K562 (cell line): Measurements from ENCODE around the gene ADCY9. TPM values are rescaled to one million over a fixed set of nuclear protein-coding genes. Genes with fewer than 3 reads are reported as not detected.

ENCODE experiments used
- ATAC-seq: fragments of 200-7000 bp; cut with Tn5 transposase; 3 replicates; pipeline ENCODE4 v1.9.1; 2020; ENCODE audit warnings: moderate library complexity
- BruUV-seq: library from RNA; stranded (reverse); fragments of 400-500 nt; replicated peaks from 2 replicates; lab custom pipeline; 2021; lab: Mats Ljungman, UMichigan
- CTCF ChIA-PET: fragments of 300-600 bp; formaldehyde crosslinking; extraction: SDS; loops from one replicate; lab custom pipeline; 2021; ENCODE audit warnings: low intra/inter-chr PET ratio; lab: Yijun Ruan, JAX
- POLR2A ChIA-PET: fragments of 300-600, 350-650 bp; sonication (Branson Sonifier 250); formaldehyde crosslinking; extraction: SDS; loops from one replicate; lab custom pipeline; 2021; ENCODE audit warnings: antibody characterized with exemption, inconsistent platforms; lab: Yijun Ruan, JAX
- DNase-seq, 4 experiments: peaks; one replicate each; pipeline versions ENCODE4 v3.0.0 to v3.0.0-alpha.2; 2011 to 2018; ENCODE audit warnings: low spot score in 3 of 4, mixed read lengths in 3 of 4; ENCODE audit errors: extremely low read depth in 1 of 4
- FAIRE-seq: peaks from 2 replicates; lab custom pipeline; 2011; peaks lifted over from hg19 to GRCh38; lab: Jason Lieb, UNC
- H2AFZ ChIP-seq: 2 replicates; pipeline ENCODE4 v1.6.0; 2011; ENCODE audit warnings: low read depth, low read length, control low read depth, inconsistent platforms
- H3K27ac ChIP-seq: fragments of 200-600 bp; 3 replicates; pipeline ENCODE4 v1.8.0; 2011; ENCODE audit warnings: low read depth, mild to moderate bottlenecking, control low read depth, inconsistent platforms, low read length, moderate library complexity, mixed read lengths; ENCODE audit errors: extremely low read depth
- H3K27me3 ChIP-seq, 2 experiments: fragments of 300-600 bp in 1 of 2; 2 replicates in 1 of 2; 3 replicates in 1 of 2; pipeline versions ENCODE4 v1.6.0 to v1.8.0; 2011; ENCODE audit warnings: inconsistent platforms in 2 of 2, low read length in 2 of 2, mild to moderate bottlenecking in 1 of 2, mixed read lengths in 1 of 2, moderate library complexity in 1 of 2; ENCODE audit not compliant: control insufficient read depth in 2 of 2, insufficient read depth in 2 of 2
- H3K36me3 ChIP-seq: fragments of 300-600 bp; 3 replicates; pipeline ENCODE4 v1.8.0; 2011; ENCODE audit warnings: mild to moderate bottlenecking, low read length, inconsistent platforms; ENCODE audit not compliant: control insufficient read depth, insufficient read depth
- H3K4me1 ChIP-seq, 2 experiments: fragments of 200-600 bp in 1 of 2; replicated peaks in 1 of 2; 2 replicates in 1 of 2; 3 replicates in 1 of 2; pipeline versions ENCODE4 v1.5.1 to v1.8.0; 2011; ENCODE audit warnings: inconsistent platforms in 2 of 2, low read length in 2 of 2, mild to moderate bottlenecking in 1 of 2, mixed read lengths in 1 of 2, moderate library complexity in 1 of 2; ENCODE audit not compliant: control insufficient read depth in 2 of 2, insufficient read depth in 2 of 2
- H3K4me2 ChIP-seq: 2 replicates; pipeline ENCODE4 v1.6.1; 2011; ENCODE audit warnings: low read length, control low read depth, inconsistent platforms, mixed read lengths; ENCODE audit not compliant: insufficient read depth
- H3K4me3 ChIP-seq: fragments of 200-600 bp; sonication (generic), shearing (Covaris generic); 2 replicates; pipeline ENCODE4 v1.5.1; 2016; ENCODE audit warnings: control low read depth, inconsistent platforms
- H3K79me2 ChIP-seq: fragments of 200-600 bp; 3 replicates; pipeline ENCODE4 v1.8.0; 2011; ENCODE audit warnings: low read length, inconsistent platforms; ENCODE audit not compliant: control insufficient read depth, insufficient read depth
- H3K9ac ChIP-seq, 2 experiments: 2 replicates each; pipeline versions ENCODE4 v1.6.0 to v1.6.1; 2011; ENCODE audit warnings: low read depth in 2 of 2, low read length in 2 of 2, control low read depth in 1 of 2, inconsistent platforms in 1 of 2, mild to moderate bottlenecking in 1 of 2, mixed read lengths in 1 of 2; ENCODE audit not compliant: insufficient read depth in 1 of 2
- H3K9me1 ChIP-seq: one replicate; pipeline ENCODE4 v1.6.0; 2011; ENCODE audit warnings: inconsistent platforms, mild to moderate bottlenecking, low read length, moderate library complexity; ENCODE audit not compliant: control insufficient read depth, insufficient read depth
- H3K9me3 ChIP-seq: replicated peaks from 2 replicates; pipeline ENCODE4 v1.5.1; 2011; ENCODE audit warnings: low read depth, low read length, inconsistent platforms; ENCODE audit not compliant: control insufficient read depth, insufficient read depth
- H4K20me1 ChIP-seq: replicated peaks from 2 replicates; pipeline ENCODE4 v1.6.1; 2011; ENCODE audit warnings: low read length, inconsistent platforms, mixed read lengths; ENCODE audit not compliant: control insufficient read depth, insufficient read depth
- NFIC ChIP-seq: fragments of 450-650 bp; IDR thresholded peaks from 2 replicates; pipeline ENCODE4 v1.6.1; 2017; ENCODE audit warnings: mild to moderate bottlenecking, inconsistent platforms
- PHF21A ChIP-seq: fragments of 450-650 bp; IDR thresholded peaks from 2 replicates; pipeline ENCODE4 v1.6.1; 2017; ENCODE audit warnings: low read depth, borderline replicate concordance
- POLR2A ChIP-seq: fragments of 450-650 bp; conservative IDR thresholded peaks from 2 replicates; pipeline ENCODE4 v1.6.1; 2016
- ZZZ3 ChIP-seq: fragments of 450-650 bp; IDR thresholded peaks from 2 replicates; pipeline ENCODE4 v1.6.1; 2016; ENCODE audit warnings: antibody characterized with exemption, mild to moderate bottlenecking, moderate library complexity
- WGBS: fragments of 100-300 bp; shearing (Covaris generic); methylation state at CpG from one replicate; pipeline ENCODE4 v1.1.6; 2016; ENCODE audit warnings: low coverage, mixed read lengths; ENCODE audit not compliant: insufficient coverage; ENCODE audit errors: missing lambda C conversion rate; 5-methylcytosine and 5-hydroxymethylcytosine counted together
- in situ Hi-C: fragments of 300-500 bp; cut with MboI; formaldehyde crosslinking; loops from 4 replicates; pipeline ENCODE4 v1.15.0; 2018; ENCODE audit warnings: inconsistent platforms, mixed read lengths
- intact Hi-C: fragments of 100-400 bp; cut with micrococcal nuclease; formaldehyde crosslinking; loops from 2 replicates; pipeline ENCODE4 v1.14.2; 2022
- polyA plus RNA-seq, 8 experiments: library from polyadenylated mRNA; depleted of rRNA in 4 of 8; stranded (reverse) in 5 of 8; unstranded in 3 of 8; fragments of >200 nt; fragmentation: Nextera tagmentation in 2 of 8; fragmentation: Illumina TruSeq in 1 of 8; extraction: Ambion mirVana in 2 of 8; extraction: Trizol in 1 of 8; gene quantifications; 2 replicates each; pipeline versions ENCODE4 v1.2.1 to v1.2.3, GENCODE V29; 2011 to 2014; ENCODE audit warnings: inconsistent platforms in 1 of 8, missing spikeins in 1 of 8
- total RNA-seq, 7 experiments: library from RNA; depleted of rRNA in 6 of 7; stranded (reverse); fragments of >200 nt in 6 of 7; fragmentation: Illumina TruSeq in 2 of 7; extraction: Trizol in 2 of 7; gene quantifications; 2 replicates each; pipeline versions ENCODE4 v1.2.1 to v1.2.3, GENCODE V29; 2011 to 2021; ENCODE audit warnings: low replicate concordance in 1 of 7

Gene ADCY9
- total and polyA plus RNA-seq, 9 of the 15 experiments (the other 6 are each of a cell fraction or from before 2014, with no cell fraction given) = 0.03 to 0.29 (median 0.17) TPM

- Histone ChIP-seq H3K27me3 (peaks cover 29 to 56% of the 10 kb centered on the region in 2 experiments; a peak in 4 of 5 replicates), H3K4me1 (no peaks in the 10 kb centered on the region)
- BruUV-seq = no TSS peak
Measured at GRCh38 chr16:4123616-4124300, 7.5 kb upstream of the ADCY9 start.

DNA sequence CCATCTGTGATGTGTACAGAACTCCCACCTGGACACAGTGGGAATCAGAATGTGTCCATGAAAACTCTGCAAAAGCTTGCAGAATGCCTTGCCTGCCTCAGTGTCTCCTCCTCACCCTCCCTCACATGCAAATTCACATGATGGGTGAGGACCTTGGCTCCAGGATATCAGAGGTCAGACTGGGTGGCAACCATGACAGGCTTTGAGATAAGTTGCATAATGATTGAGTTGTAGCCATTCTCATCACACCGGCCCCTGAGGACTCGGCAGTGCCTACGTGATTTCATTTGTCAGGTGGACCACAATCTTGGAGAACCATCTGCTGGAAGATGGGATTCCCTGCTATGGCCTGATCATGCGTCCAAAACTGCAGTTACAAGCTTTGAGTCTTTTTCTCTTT is 3.9 kb upstream of the ADCY9 start:
- no TSS peak for BruUV-seq
- in situ Hi-C loops = no loop called here
- POLR2A ChIA-PET = interaction anchor here (0.6 to 0.7 kb wide), 2 partner anchors 11 to 465 kb away, joined by 3 read pairs; no protein-coding TSS in a partner anchor
- H4K20me1 ChIP-seq = no peaks in the 10 kb centered on the region
- H3K36me3 ChIP-seq = no peaks in the 10 kb centered on the region
- H3K4me2 ChIP-seq = no peak overlapping the region
- intact Hi-C loops = no loop called here
- DNase-seq = no peak
- H3K9me1 ChIP-seq = no peaks in the 10 kb centered on the region
- no peaks in the 10 kb centered on the region for H3K9me3 ChIP-seq
- H3K9ac ChIP-seq = no peak overlapping the region
- no peak for ATAC-seq
- no peak overlapping the region for H3K27ac ChIP-seq
- 0% methylated on average over 4 of the region's 4 CpGs for WGBS
- H2AFZ ChIP-seq = no peak overlapping the region
- FAIRE-seq = peak; percentile 37
- H3K4me3 ChIP-seq = no peak overlapping the region
- TF ChIP-seq PHF21A = no peak
- H3K4me1 ChIP-seq = peaks cover 0 to 17% of the 10 kb centered on the region in 2 experiments; a peak in 3 of 5 replicates
- H3K79me2 ChIP-seq = no peaks in the 10 kb centered on the region
- CTCF ChIA-PET = no interaction called here
- H3K27me3 ChIP-seq = peaks cover 26 to 59% of the 10 kb centered on the region in 2 experiments; a peak in 4 of 5 replicates

More at GRCh38 chr16:4123616-4124300, 7.5 kb upstream of the ADCY9 start:
- FAIRE-seq = no peak
- in situ Hi-C loops = no loop called here
- Histone ChIP-seq H3K4me3 (no peak overlapping the region), H4K20me1 (no peaks in the 10 kb centered on the region), H3K36me3 (no peaks in the 10 kb centered on the region), H3K9me3 (no peaks in the 10 kb centered on the region), H3K9ac (no peak overlapping the region), H3K27ac (no peak overlapping the region), H2AFZ (no peak overlapping the region), H3K4me2 (no peak overlapping the region)
- ChIA-PET POLR2A (no interaction called here), CTCF (no interaction called here)
- intact Hi-C loops = no loop called here
- WGBS = 9% methylated on average over 16 of the region's 16 CpGs
- no peak for DNase-seq
- no peak for ATAC-seq
- no peak for TF ChIP-seq POLR2A
- no peak for TF ChIP-seq ZZZ3
- peak; percentile 82 for TF ChIP-seq NFIC
- TF ChIP-seq, all 486 proteins: peak for 1
- Histone ChIP-seq H3K79me2 (no peaks in the 10 kb centered on the region), H3K9me1 (no peaks in the 10 kb centered on the region)
